HG02870 (cell line): Measurements from ENCODE around the gene CYP2D6.
"Not testable (repeated sequence)": the region's sequence is repeated elsewhere in the genome, so short reads cannot be mapped to it uniquely, and the experiment has no call there.

Experiments used
- ATAC-seq: cut with Tn5 transposase; IDR thresholded peaks from one replicate; pipeline ENCODE4 v1.9.1; 2021; ENCODE audit warnings: mild to moderate bottlenecking, moderate library complexity; ENCODE audit not compliant: unreplicated experiment

CYP2D6 gene

GRCh38 chr22:42130639-42131431, at the start of gene CYP2D6:
CYP2D6 (minus strand) TSS chr22:42130810; CDS start chr22:42130791, 19 bp downstream.
- not testable (repeated sequence) for ATAC-seq

GRCh38 chr22:42179616-42180015, 49.0 kb upstream of the CYP2D6 start:
- no peak for ATAC-seq

- ATAC-seq = no peak
These were observed 48.4 kb upstream of the CYP2D6 start for GRCh38 chr22:42178910-42179519.

- no peak for ATAC-seq
These were observed 47.3 kb upstream of the CYP2D6 start for GRCh38 chr22:42177891-42178336.

GRCh38 chr22:42176255-42176915, 45.8 kb upstream of the CYP2D6 start:
- no peak for ATAC-seq

GRCh38 chr22:42174062-42174461, 43.5 kb upstream of the CYP2D6 start:
- no peak for ATAC-seq

GRCh38 chr22:42173183-42173926, 42.7 kb upstream of the CYP2D6 start:
- no peak for ATAC-seq

GRCh38 chr22:42172773-42173172, 42.2 kb upstream of the CYP2D6 start:
- ATAC-seq = no peak

GRCh38 chr22:42171946-42172719, 41.5 kb upstream of the CYP2D6 start:
- no peak for ATAC-seq

GRCh38 chr22:42171417-42171816, 40.8 kb upstream of the CYP2D6 start:
- no peak for ATAC-seq

- ATAC-seq = no peak
These were observed 40.3 kb upstream of the CYP2D6 start for GRCh38 chr22:42170946-42171345.

- no peak for ATAC-seq
These were observed 38.5 kb upstream of the CYP2D6 start for GRCh38 chr22:42169055-42169469.

- ATAC-seq = no peak
These were observed 37.9 kb upstream of the CYP2D6 start for GRCh38 chr22:42168476-42168875.

GRCh38 chr22:42167066-42167465, 36.5 kb upstream of the CYP2D6 start:
- no peak for ATAC-seq

GRCh38 chr22:42164901-42165300, 34.3 kb upstream of the CYP2D6 start:
- ATAC-seq = no peak

- no peak for ATAC-seq
These were observed 32.9 kb upstream of the CYP2D6 start for GRCh38 chr22:42163515-42163914.

GRCh38 chr22:42162728-42163489, 32.3 kb upstream of the CYP2D6 start:
- ATAC-seq = no peak

GRCh38 chr22:42160830-42161696, 30.5 kb upstream of the CYP2D6 start:
- no peak for ATAC-seq

GRCh38 chr22:42160251-42160650, 29.6 kb upstream of the CYP2D6 start:
- ATAC-seq = no peak
